Ishikawa (cell line): ENCODE results near the gene MYO5B.

Experiments used
- CEBPB ChIP-seq: IDR thresholded peaks from 2 replicates; pipeline ENCODE4 v1.6.1; 2012
- CREB1 ChIP-seq: IDR thresholded peaks from 2 replicates; pipeline ENCODE4 v1.6.1; 2012; ENCODE audit warnings: low read depth
- EGR1 ChIP-seq: IDR thresholded peaks from 2 replicates; pipeline ENCODE4 v1.6.1; 2012
- EP300 ChIP-seq: IDR thresholded peaks from 2 replicates; pipeline ENCODE4 v1.6.1; 2012; ENCODE audit warnings: borderline replicate concordance
- FOXM1 ChIP-seq: IDR thresholded peaks from 2 replicates; pipeline ENCODE4 v1.6.1; 2012; ENCODE audit warnings: low read depth, borderline replicate concordance
- NFIC ChIP-seq: IDR thresholded peaks from 2 replicates; pipeline ENCODE4 v1.6.1; 2012
- RAD21 ChIP-seq: IDR thresholded peaks from 2 replicates; pipeline ENCODE4 v1.6.1; 2012; ENCODE audit warnings: low read depth
- TAF1 ChIP-seq: IDR thresholded peaks from 2 replicates; pipeline ENCODE4 v1.6.1; 2012; ENCODE audit warnings: low read depth, mild to moderate bottlenecking
- TCF12 ChIP-seq: IDR thresholded peaks from 2 replicates; pipeline ENCODE4 v1.6.1; 2012; ENCODE audit warnings: low read depth
- TEAD4 ChIP-seq: IDR thresholded peaks from 2 replicates; pipeline ENCODE4 v1.6.1; 2012
- YY1 ChIP-seq: IDR thresholded peaks from 2 replicates; pipeline ENCODE4 v1.6.1; 2012; ENCODE audit warnings: low read depth
- ZBTB7A ChIP-seq: IDR thresholded peaks from 2 replicates; pipeline ENCODE4 v1.6.1; 2012; ENCODE audit warnings: low read depth
- TF ChIP-seq, protein P1 (sequence below): IDR thresholded peaks from 2 replicates; pipeline ENCODE4 v1.6.1; 2012
- TF ChIP-seq, protein P2 (sequence below): IDR thresholded peaks from 2 replicates; pipeline ENCODE4 v1.6.1; 2012; ENCODE audit warnings: low read depth, mild to moderate bottlenecking
- TF ChIP-seq, protein P3 (sequence below): IDR thresholded peaks from 2 replicates; pipeline ENCODE4 v1.6.1; 2012

Gene MYO5B

DNA sequence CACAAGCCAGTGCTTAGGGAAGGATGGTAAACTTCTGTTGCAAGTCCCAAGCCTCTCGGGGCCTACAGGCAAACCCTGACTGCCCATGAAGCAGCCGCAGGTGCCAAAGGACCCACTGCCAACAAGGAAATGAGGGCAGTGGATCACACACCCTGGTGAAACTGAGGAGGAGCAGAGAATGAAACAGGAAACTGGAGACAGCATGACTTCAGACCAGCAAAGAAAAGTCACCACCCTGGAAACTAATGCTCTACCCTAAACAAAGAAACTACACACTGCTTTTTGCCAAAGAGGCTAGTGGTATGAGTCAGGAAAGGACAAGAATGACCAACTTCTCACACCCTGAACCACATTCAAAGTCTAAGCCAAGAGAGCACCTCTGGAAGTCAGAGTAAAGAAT lies 97.2 kb downstream of the MYO5B start:
- TF ChIP-seq NFIC, result no peak
- TF ChIP-seq, protein P1, sequence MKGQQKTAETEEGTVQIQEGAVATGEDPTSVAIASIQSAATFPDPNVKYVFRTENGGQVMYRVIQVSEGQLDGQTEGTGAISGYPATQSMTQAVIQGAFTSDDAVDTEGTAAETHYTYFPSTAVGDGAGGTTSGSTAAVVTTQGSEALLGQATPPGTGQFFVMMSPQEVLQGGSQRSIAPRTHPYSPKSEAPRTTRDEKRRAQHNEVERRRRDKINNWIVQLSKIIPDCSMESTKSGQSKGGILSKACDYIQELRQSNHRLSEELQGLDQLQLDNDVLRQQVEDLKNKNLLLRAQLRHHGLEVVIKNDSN, result no peak
- TF ChIP-seq, protein P2, sequence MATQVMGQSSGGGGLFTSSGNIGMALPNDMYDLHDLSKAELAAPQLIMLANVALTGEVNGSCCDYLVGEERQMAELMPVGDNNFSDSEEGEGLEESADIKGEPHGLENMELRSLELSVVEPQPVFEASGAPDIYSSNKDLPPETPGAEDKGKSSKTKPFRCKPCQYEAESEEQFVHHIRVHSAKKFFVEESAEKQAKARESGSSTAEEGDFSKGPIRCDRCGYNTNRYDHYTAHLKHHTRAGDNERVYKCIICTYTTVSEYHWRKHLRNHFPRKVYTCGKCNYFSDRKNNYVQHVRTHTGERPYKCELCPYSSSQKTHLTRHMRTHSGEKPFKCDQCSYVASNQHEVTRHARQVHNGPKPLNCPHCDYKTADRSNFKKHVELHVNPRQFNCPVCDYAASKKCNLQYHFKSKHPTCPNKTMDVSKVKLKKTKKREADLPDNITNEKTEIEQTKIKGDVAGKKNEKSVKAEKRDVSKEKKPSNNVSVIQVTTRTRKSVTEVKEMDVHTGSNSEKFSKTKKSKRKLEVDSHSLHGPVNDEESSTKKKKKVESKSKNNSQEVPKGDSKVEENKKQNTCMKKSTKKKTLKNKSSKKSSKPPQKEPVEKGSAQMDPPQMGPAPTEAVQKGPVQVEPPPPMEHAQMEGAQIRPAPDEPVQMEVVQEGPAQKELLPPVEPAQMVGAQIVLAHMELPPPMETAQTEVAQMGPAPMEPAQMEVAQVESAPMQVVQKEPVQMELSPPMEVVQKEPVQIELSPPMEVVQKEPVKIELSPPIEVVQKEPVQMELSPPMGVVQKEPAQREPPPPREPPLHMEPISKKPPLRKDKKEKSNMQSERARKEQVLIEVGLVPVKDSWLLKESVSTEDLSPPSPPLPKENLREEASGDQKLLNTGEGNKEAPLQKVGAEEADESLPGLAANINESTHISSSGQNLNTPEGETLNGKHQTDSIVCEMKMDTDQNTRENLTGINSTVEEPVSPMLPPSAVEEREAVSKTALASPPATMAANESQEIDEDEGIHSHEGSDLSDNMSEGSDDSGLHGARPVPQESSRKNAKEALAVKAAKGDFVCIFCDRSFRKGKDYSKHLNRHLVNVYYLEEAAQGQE, result no peak
- TF ChIP-seq CEBPB, result no peak

DNA sequence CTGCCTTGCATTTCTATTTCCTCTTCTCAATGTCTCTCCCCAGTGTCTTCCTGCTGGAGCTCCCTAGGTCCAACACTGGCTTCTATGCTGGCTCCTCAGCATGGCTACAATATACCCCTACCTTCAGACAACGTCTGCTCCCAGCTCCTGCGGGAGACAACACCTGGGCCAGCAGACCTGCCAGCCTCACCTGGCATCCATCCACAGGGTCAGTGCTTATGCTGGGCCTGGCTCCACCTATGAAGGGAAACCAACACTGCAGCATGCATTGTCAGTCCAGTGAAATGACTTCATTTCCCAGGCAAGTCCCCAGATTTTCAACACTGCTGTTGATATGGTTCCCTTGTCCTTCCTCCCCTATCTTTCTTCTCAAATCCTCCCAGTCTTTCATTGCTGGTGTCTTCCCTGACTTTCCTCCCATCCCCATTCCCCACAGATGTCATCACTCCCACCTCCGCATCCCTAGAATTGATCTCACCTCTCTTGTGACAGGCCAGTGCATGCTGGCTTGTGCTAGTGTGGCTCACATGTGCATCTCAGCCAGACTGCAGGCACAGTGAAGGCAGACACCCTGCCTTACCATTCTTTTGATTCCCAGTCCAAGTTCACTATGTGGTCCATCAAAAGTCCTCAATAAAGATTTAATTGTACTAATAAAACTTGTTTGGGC lies 98.0 kb downstream of the MYO5B start:
- TF ChIP-seq RAD21, result no peak

GRCh38 chr18:50094221-50094773 lies 100.7 kb downstream of the MYO5B start:
- TF ChIP-seq EP300 (no peak), CREB1 (no peak), RAD21 (no peak), NFIC (no peak), YY1 (no peak)
- TF ChIP-seq, protein P3, sequence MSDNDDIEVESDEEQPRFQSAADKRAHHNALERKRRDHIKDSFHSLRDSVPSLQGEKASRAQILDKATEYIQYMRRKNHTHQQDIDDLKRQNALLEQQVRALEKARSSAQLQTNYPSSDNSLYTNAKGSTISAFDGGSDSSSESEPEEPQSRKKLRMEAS, result no peak

DNA sequence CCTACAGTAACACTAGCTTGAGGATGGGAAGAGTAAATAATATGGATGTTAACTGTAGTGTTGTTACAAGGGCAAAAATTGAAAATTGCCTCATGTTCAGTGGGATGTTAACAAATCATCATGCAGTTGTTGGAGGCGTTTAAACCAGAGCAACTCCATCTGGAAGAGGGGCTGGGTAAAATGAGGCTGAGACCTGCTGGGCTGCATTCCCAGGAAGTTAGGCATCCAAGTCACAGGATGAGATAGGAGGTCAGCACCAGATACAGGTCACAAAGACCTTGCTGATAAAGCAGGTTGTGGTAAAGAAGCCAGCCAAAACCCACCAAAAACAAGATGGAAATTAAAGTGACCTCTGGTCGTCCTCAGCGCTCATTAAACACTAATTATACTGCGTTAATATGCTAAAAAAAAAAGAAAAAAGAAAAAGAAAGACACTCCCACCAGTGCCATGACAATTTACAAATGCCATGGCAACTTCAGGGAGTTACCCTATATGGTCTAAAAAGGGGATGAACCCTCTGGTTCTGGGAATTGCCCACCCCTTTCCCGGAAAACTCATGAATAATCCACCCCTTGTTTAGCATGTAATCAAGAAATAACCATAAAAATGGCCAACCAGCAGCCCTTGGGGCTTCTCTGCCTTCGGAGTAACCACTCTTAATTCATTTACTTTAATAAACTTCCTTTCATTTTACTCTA lies 101.4 kb downstream of the MYO5B start:
- no peak for TF ChIP-seq RAD21
- TF ChIP-seq YY1, result no peak
- TF ChIP-seq ZBTB7A, result no peak
- TF ChIP-seq NFIC, result no peak
- TF ChIP-seq TAF1, result no peak
- TF ChIP-seq CREB1, result no peak
- no peak for TF ChIP-seq TCF12
- no peak for TF ChIP-seq FOXM1
- TF ChIP-seq EGR1, result no peak
- no peak for TF ChIP-seq TEAD4
- TF ChIP-seq, protein P1, result no peak
- no peak for TF ChIP-seq EP300

DNA sequence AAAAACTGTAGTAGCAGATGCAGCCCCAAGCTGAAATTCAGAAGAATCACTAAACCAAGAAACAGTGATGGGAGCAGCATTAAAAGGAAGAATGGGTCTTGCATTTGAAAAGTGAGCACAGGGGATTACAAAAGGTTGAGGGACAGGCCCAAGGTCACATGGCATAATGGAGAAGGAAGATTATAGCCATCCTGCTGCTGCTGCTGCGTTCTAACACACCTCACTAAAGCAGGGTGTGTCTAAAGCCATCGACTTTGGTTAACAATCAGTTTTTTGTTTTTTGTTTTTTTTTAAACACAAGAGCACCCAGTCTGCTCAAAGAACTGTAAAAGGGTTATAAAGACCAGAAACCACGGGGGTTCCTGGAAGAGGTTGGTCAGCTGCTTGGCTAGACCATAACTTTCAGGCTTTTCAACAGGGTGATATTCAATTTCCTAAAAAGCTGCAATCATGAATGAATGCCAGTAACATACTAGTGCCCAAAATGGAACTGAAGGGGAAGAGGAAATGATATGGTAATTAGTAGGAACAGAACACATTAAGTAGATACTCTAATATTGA lies 102.6 kb downstream of the MYO5B start:
- TF ChIP-seq TCF12, result no peak
- no peak for TF ChIP-seq TEAD4
- TF ChIP-seq CREB1, result no peak
- TF ChIP-seq NFIC, result no peak

- TF ChIP-seq NFIC, result no peak
- TF ChIP-seq, protein P2, result no peak
- TF ChIP-seq EP300, result no peak
- no peak for TF ChIP-seq FOXM1
- TF ChIP-seq EGR1, result no peak
- TF ChIP-seq TEAD4, result no peak
- TF ChIP-seq, protein P3, result no peak
- TF ChIP-seq ZBTB7A, result no peak
- no peak for TF ChIP-seq CREB1
Measured at GRCh38 chr18:50091509-50092244, 103.3 kb downstream of the MYO5B start.
